SH-SY5Y (cell line): ENCODE data around the gene TMPRSS15.

Experiments used
- GATA2 ChIP-seq: IDR thresholded peaks from 2 replicates; pipeline ENCODE4 v1.6.1; 2011; ENCODE audit warnings: mild to moderate bottlenecking, low read depth, low read length
- GATA3 ChIP-seq: IDR thresholded peaks from 2 replicates; pipeline ENCODE4 v1.6.1; 2011; ENCODE audit warnings: low read depth, mild to moderate bottlenecking, low read length, moderate library complexity

GRCh38 chr21:18249672-18250071, 153.9 kb downstream of the TMPRSS15 start:
- TF ChIP-seq GATA2 (no peak), GATA3 (no peak)
